A673 (cell line): ENCODE results near the gene NFATC1. TPM values are rescaled to one million over a fixed set of nuclear protein-coding genes. Genes with fewer than 3 reads are reported as not detected.

ENCODE experiments used
- BruUV-seq: library from RNA; stranded (reverse); fragments of 400-500 nt; replicated peaks from 2 replicates; lab custom pipeline; 2021; lab: Mats Ljungman, UMichigan
- CTCF ChIA-PET: fragments of 300-600 bp; sonication (Branson Sonifier 250); formaldehyde crosslinking; loops from one replicate; lab custom pipeline; 2022; ENCODE audit warnings: antibody characterized with exemption; lab: Charles Lee
- POLR2A ChIA-PET: fragments of 300-600 bp; sonication (Branson Sonifier 250); formaldehyde crosslinking; loops from one replicate; lab custom pipeline; 2022; ENCODE audit warnings: antibody characterized with exemption; ENCODE audit not compliant: low non-redundant PET; lab: Charles Lee
- DNase-seq: peaks from one replicate; pipeline ENCODE4 v3.0.0-alpha.2; 2015; ENCODE audit warnings: low spot score
- H3K27ac ChIP-seq: fragments of 200-600 bp; sonication (generic); 2 replicates; pipeline ENCODE4 v1.5.1; 2016; ENCODE audit warnings: mixed run types, low read depth, mild to moderate bottlenecking, mixed read lengths, antibody characterized with exemption, low read length; ENCODE audit not compliant: poor library complexity, severe bottlenecking
- H3K27me3 ChIP-seq: fragments of 200-600 bp; sonication (generic); replicated peaks from 2 replicates; pipeline ENCODE4 v1.6.1; 2017; ENCODE audit warnings: mixed run types, low read depth, mild to moderate bottlenecking, mixed read lengths, antibody characterized with exemption, low read length; ENCODE audit not compliant: insufficient read depth, poor library complexity
- H3K36me3 ChIP-seq: fragments of 200-600 bp; sonication (generic); 2 replicates; pipeline ENCODE4 v1.6.1; 2016; ENCODE audit warnings: mixed run types, mild to moderate bottlenecking, mixed read lengths, antibody characterized with exemption, low read length; ENCODE audit not compliant: insufficient read depth, poor library complexity, severe bottlenecking
- H3K4me1 ChIP-seq: fragments of 200-600 bp; sonication (generic); 2 replicates; pipeline ENCODE4 v1.6.1; 2017; ENCODE audit warnings: mixed run types, mild to moderate bottlenecking, mixed read lengths, antibody characterized with exemption, low read length; ENCODE audit not compliant: insufficient read depth, poor library complexity, severe bottlenecking
- H3K4me3 ChIP-seq: fragments of 200-600 bp; sonication (generic); 2 replicates; pipeline ENCODE4 v1.5.1; 2016; ENCODE audit warnings: low read depth, mixed run types, mild to moderate bottlenecking, mixed read lengths, low read length; ENCODE audit not compliant: poor library complexity, severe bottlenecking
- H3K9me3 ChIP-seq: fragments of 200-600 bp; sonication (generic); 2 replicates; pipeline ENCODE4 v1.6.1; 2016; ENCODE audit warnings: mixed run types, low read depth, mild to moderate bottlenecking, mixed read lengths, antibody characterized with exemption, low read length; ENCODE audit not compliant: poor library complexity, severe bottlenecking
- CTCF ChIP-seq: fragments of 300-800, 200-600 bp; sonication (generic); conservative IDR thresholded peaks from 2 replicates; pipeline ENCODE4 v1.5.1; 2017; ENCODE audit warnings: low read depth, mild to moderate bottlenecking, antibody characterized with exemption, low read length, moderate library complexity, mixed read lengths
- EZH2 ChIP-seq: fragments of 200-600 bp; sonication (generic); IDR thresholded peaks from 2 replicates; pipeline ENCODE4 v1.6.1; 2017; ENCODE audit warnings: borderline replicate concordance, low read depth, mild to moderate bottlenecking, mixed read lengths, antibody characterized with exemption, low read length; ENCODE audit not compliant: poor library complexity, severe bottlenecking
- intact Hi-C: fragments of 100-400 bp; cut with micrococcal nuclease; formaldehyde crosslinking; loops from one replicate; pipeline ENCODE4 v1.10.0; 2022; ENCODE audit not compliant: unreplicated experiment
- total RNA-seq: library from RNA; stranded (reverse); gene quantifications from 2 replicates; pipeline ENCODE4 v1.2.3, GENCODE V29; 2021

Gene NFATC1
- total RNA-seq, 1 experiment from 2014 or later, result 10.4 TPM

- POLR2A ChIA-PET, result no interaction called here
- TF ChIP-seq CTCF (no peak), EZH2 (no peak)
- H3K27ac ChIP-seq, result no peak overlapping the region
- intact Hi-C loops, result no loop called here
- CTCF ChIA-PET, result no interaction called here
- no peaks in the 10 kb centered on the region for H3K36me3 ChIP-seq
- no TSS peak for BruUV-seq
- H3K9me3 ChIP-seq, result peaks cover 25% of the 10 kb centered on the region
- no peak overlapping the region for H3K4me3 ChIP-seq
- H3K27me3 ChIP-seq, result no peaks in the 10 kb centered on the region
- H3K4me1 ChIP-seq, result peaks cover 7% of the 10 kb centered on the region
- no peak for DNase-seq
Observed at GRCh38 chr18:79496237-79496977, 100.7 kb downstream of the NFATC1 start.

- Histone ChIP-seq H3K9me3 (peaks cover 25% of the 10 kb centered on the region), H3K27me3 (no peaks in the 10 kb centered on the region), H3K4me1 (peaks cover 7% of the 10 kb centered on the region), H3K4me3 (no peak overlapping the region), H3K27ac (no peak overlapping the region), H3K36me3 (no peaks in the 10 kb centered on the region)
- DNase-seq, result peak; percentile 73
- TF ChIP-seq CTCF, result no peak
- TF ChIP-seq EZH2, result no peak
- intact Hi-C loops, result no loop called here
- CTCF ChIA-PET, result no interaction called here
- no TSS peak for BruUV-seq
- POLR2A ChIA-PET, result no interaction called here
Observed at GRCh38 chr18:79496978-79497637, 101.4 kb downstream of the NFATC1 start.

- intact Hi-C loops, result no loop called here
- no peak for DNase-seq
- CTCF ChIA-PET, result no interaction called here
Observed at GRCh38 chr18:79497638-79498081, 101.9 kb downstream of the NFATC1 start.

More at GRCh38 chr18:79497638-79498081, 101.9 kb downstream of the NFATC1 start:
- no TSS peak for BruUV-seq
- Histone ChIP-seq H3K4me1 (peaks cover 7% of the 10 kb centered on the region), H3K4me3 (no peak overlapping the region), H3K9me3 (peaks cover 25% of the 10 kb centered on the region), H3K36me3 (no peaks in the 10 kb centered on the region), H3K27ac (no peak overlapping the region), H3K27me3 (no peaks in the 10 kb centered on the region)
- TF ChIP-seq CTCF (no peak), EZH2 (no peak)
- POLR2A ChIA-PET, result no interaction called here
